ENCODE results near the gene HDX. TPM values are rescaled to one million over a fixed set of nuclear protein-coding genes. Genes with fewer than 3 reads are reported as not detected.

The HDX gene
- total RNA-seq, 1 donor from 2014 or later = 2.6 TPM

Small RNA genes lying within 50 kb of the gene (small RNA-seq; reads per million reads assigned to genes)
- gene AL450471.1 = not detected

Data from skeletal muscle tissue (tissue), 2 donors.